Smooth muscle cell (in vitro differentiated cells): ENCODE results near the gene TVP23B. TPM values are rescaled to one million over a fixed set of nuclear protein-coding genes. Genes with fewer than 3 reads are reported as not detected.

Experiments
- polyA plus RNA-seq: library from polyadenylated mRNA; unstranded; fragments of >200 nt; fragmentation: Nextera tagmentation; extraction: Ambion mirVana; gene quantifications from 2 replicates; pipeline ENCODE4 v1.2.1, GENCODE V29; 2016
- total RNA-seq: library from RNA; depleted of rRNA; stranded (reverse); fragments of >200 nt; gene quantifications from 2 replicates; pipeline ENCODE4 v1.2.3, GENCODE V29; 2014

TVP23B gene
- total and polyA plus RNA-seq, 2 experiments from 2014 or later: 80.0 to 102 TPM

Other genes starting within 250 kb of the TVP23B start
- not detected in 2 replicates for gene TBC1D28, start 136.8 kb upstream of the TVP23B start, total RNA-seq
- gene TBC1D28, start 136.8 kb upstream of the TVP23B start, polyA plus RNA-seq: 0.24 TPM in 1 of 2 replicates, not detected in the other
- 5.2 and 9.8 TPM in 2 replicates for gene FOXO3B, start 98.9 kb upstream of the TVP23B start, total RNA-seq
- gene FOXO3B, start 98.9 kb upstream of the TVP23B start, polyA plus RNA-seq: 7.5 and 11.4 TPM in 2 replicates
- gene FBXW10, start 37.1 kb upstream of the TVP23B start, total RNA-seq: 0.04 TPM in 1 of 2 replicates, not detected in the other
- gene FBXW10, start 37.1 kb upstream of the TVP23B start, polyA plus RNA-seq: not detected in 2 replicates
- 37.9 and 39.8 TPM in 2 replicates for gene PRPSAP2, start 76.9 kb downstream of the TVP23B start, total RNA-seq
- gene PRPSAP2, start 76.9 kb downstream of the TVP23B start, polyA plus RNA-seq: 24.0 TPM in 2 replicates
- gene SLC5A10, start 171.0 kb downstream of the TVP23B start, total RNA-seq: not detected in 2 replicates
- gene SLC5A10, start 171.0 kb downstream of the TVP23B start, polyA plus RNA-seq: not detected in 2 replicates
- gene FAM83G, start 223.6 kb downstream of the TVP23B start, total RNA-seq: 10.0 and 14.2 TPM in 2 replicates
- gene FAM83G, start 223.6 kb downstream of the TVP23B start, polyA plus RNA-seq: 8.2 and 16.0 TPM in 2 replicates